Vagina (tissue), 2 donors: ENCODE results near the gene RPS6KA2. TPM values are rescaled to one million over a fixed set of nuclear protein-coding genes. Genes with fewer than 3 reads are reported as not detected.

Source experiments
- DNase-seq, 2 donors: peaks; one replicate each; pipeline ENCODE4 v3.0.0-alpha.2; 2017; ENCODE audit errors: extremely low spot score in 2 of 2
- H3K27ac ChIP-seq: fragments of 200-600 bp; sonication (generic); one replicate; pipeline ENCODE4 v1.5.1; 2019
- H3K27me3 ChIP-seq: fragments of 200-600 bp; sonication (generic); one replicate; pipeline ENCODE4 v1.5.1; 2019
- H3K36me3 ChIP-seq, 2 donors: fragments of 200-600 bp; sonication (generic); one replicate each; pipeline ENCODE4 v1.5.1; 2017 to 2019
- H3K4me1 ChIP-seq: fragments of 200-600 bp; sonication (generic); one replicate; pipeline ENCODE4 v1.5.1; 2019
- H3K4me3 ChIP-seq, 2 donors: fragments of 200-600 bp; sonication (generic); 1 replicate in 1 of 2; 2 replicates in 1 of 2; pipeline ENCODE4 v1.5.1; 2016 to 2019
- H3K9me3 ChIP-seq: fragments of 200-600 bp; sonication (generic); one replicate; pipeline ENCODE4 v1.5.1; 2019
- POLR2A ChIP-seq, 2 donors: fragments of 450-650 bp; IDR thresholded peaks; one replicate each; pipeline ENCODE4 v1.6.1; 2017; ENCODE audit warnings: antibody characterized with exemption in 2 of 2, mild to moderate bottlenecking in 2 of 2, moderate library complexity in 2 of 2
- POLR2AphosphoS5 ChIP-seq, 2 donors: sonication (generic); formaldehyde crosslinking; IDR thresholded peaks; one replicate each; pipeline ENCODE4 v1.9.0; 2017; ENCODE audit warnings: antibody characterized with exemption in 2 of 2, mild to moderate bottlenecking in 2 of 2, low read depth in 1 of 2; ENCODE audit not compliant: insufficient read depth in 1 of 2
- intact Hi-C: fragments of 100-400 bp; cut with DNase I; formaldehyde crosslinking; loops from one replicate; pipeline ENCODE4 v1.15.1; 2023
- total RNA-seq: library from RNA; depleted of rRNA; stranded (reverse); fragments of >200 nt; gene quantifications from one replicate; pipeline ENCODE4 v1.2.3, GENCODE V29; 2016
- TF ChIP-seq, protein P1 (sequence below), 3 experiments: fragments of 450-650 bp in 2 of 3; fragments of 200-600 bp in 1 of 3; sonication (generic) in 1 of 3; IDR thresholded peaks; one replicate each; pipeline ENCODE4 v1.5.1; 2017 to 2019; ENCODE audit warnings: antibody characterized with exemption in 3 of 3, mild to moderate bottlenecking in 2 of 3, moderate library complexity in 2 of 3

RPS6KA2 gene
- total RNA-seq, 1 donor from 2014 or later, result 65.1 TPM

DNA sequence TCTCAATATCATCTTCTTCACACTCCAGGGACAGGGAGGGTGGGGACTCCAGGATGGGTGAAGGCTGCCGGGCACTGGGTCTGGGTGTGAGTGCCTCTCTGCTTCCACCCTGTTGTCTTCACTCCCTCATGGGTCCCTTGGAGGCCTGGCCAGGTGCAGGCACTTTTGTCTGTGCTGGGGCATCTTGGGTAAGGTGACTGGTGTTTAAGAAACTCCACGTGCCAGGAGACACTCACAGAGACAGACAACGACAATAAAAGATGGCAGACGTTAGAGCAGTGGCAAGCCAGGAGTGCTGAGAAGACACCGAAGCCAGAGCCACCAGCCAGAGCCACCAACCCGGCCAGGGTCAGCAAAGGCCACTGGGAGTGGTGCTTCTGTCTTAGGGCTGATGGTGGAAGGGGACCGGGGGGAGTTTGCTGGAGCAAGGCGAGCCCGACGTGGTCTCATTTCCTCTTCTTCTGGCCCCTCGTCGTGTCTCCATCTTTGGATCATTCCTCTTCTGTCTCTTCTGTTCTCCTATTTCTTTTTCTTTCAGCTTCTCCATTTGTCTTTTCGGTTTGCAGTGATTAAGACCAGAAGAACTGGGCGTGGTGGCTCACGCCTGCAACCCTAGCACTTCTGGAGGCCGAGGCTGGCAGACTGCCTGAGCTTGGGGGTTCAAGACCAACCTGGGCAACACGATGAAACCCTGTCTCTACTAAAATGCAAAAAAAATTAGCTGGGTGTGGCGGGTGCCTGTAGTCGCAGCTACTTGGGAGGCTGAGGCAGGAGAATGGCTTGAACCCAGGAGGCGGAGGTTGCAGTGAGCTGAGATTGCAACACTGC, 131.3 kb downstream of the RPS6KA2 start:
- Histone ChIP-seq H3K4me3 (no peak overlapping the region), H3K4me1 (no peaks in the 10 kb centered on the region), H3K27me3 (no peaks in the 10 kb centered on the region), H3K36me3 (peaks cover 0 to 23% of the 10 kb centered on the region in 2 donors), H3K27ac (no peak overlapping the region), H3K9me3 (no peaks in the 10 kb centered on the region)
- no peak for DNase-seq
- TF ChIP-seq, protein P1, sequence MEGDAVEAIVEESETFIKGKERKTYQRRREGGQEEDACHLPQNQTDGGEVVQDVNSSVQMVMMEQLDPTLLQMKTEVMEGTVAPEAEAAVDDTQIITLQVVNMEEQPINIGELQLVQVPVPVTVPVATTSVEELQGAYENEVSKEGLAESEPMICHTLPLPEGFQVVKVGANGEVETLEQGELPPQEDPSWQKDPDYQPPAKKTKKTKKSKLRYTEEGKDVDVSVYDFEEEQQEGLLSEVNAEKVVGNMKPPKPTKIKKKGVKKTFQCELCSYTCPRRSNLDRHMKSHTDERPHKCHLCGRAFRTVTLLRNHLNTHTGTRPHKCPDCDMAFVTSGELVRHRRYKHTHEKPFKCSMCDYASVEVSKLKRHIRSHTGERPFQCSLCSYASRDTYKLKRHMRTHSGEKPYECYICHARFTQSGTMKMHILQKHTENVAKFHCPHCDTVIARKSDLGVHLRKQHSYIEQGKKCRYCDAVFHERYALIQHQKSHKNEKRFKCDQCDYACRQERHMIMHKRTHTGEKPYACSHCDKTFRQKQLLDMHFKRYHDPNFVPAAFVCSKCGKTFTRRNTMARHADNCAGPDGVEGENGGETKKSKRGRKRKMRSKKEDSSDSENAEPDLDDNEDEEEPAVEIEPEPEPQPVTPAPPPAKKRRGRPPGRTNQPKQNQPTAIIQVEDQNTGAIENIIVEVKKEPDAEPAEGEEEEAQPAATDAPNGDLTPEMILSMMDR (IDR thresholded peaks at IDR 0.05), result no peak
- TF ChIP-seq POLR2A (IDR thresholded peaks at IDR 0.05) (no peak), POLR2AphosphoS5 (IDR thresholded peaks at IDR 0.05; ENCODE audit: insufficient read depth in 1 of 2, low read depth in 1 of 2) (no peak)
- intact Hi-C loops, result no loop called here

GRCh38 chr6:166494757-166495486, 132.1 kb downstream of the RPS6KA2 start:
- Histone ChIP-seq H3K27ac (no peak overlapping the region), H3K4me3 (no peak overlapping the region), H3K36me3 (peaks cover 0 to 24% of the 10 kb centered on the region in 2 donors), H3K27me3 (no peaks in the 10 kb centered on the region), H3K9me3 (no peaks in the 10 kb centered on the region), H3K4me1 (no peaks in the 10 kb centered on the region)
- no peak for DNase-seq
- TF ChIP-seq POLR2AphosphoS5 (IDR thresholded peaks at IDR 0.05; ENCODE audit: insufficient read depth in 1 of 2, low read depth in 1 of 2), result no peak
- intact Hi-C loops, result no loop called here

- intact Hi-C loops, result no loop called here
- H3K36me3 ChIP-seq, result peaks cover 0 to 24% of the 10 kb centered on the region in 2 donors
Measured at GRCh38 chr6:166494101-166494441, 133.0 kb downstream of the RPS6KA2 start.

GRCh38 chr6:166493427-166494100, 133.5 kb downstream of the RPS6KA2 start:
- no peak for DNase-seq
- intact Hi-C loops, result no loop called here
- TF ChIP-seq POLR2AphosphoS5 (IDR thresholded peaks at IDR 0.05; ENCODE audit: insufficient read depth in 1 of 2, low read depth in 1 of 2), result no peak
- TF ChIP-seq POLR2A (IDR thresholded peaks at IDR 0.05), result no peak
- TF ChIP-seq, protein P1 (IDR thresholded peaks at IDR 0.05), result no peak

More at GRCh38 chr6:166494101-166494441, 133.0 kb downstream of the RPS6KA2 start:
- Histone ChIP-seq H3K4me3 (no peak overlapping the region), H3K27me3 (no peaks in the 10 kb centered on the region), H3K27ac (no peak overlapping the region), H3K4me1 (no peaks in the 10 kb centered on the region), H3K9me3 (no peaks in the 10 kb centered on the region)
- TF ChIP-seq, protein P1 (IDR thresholded peaks at IDR 0.05), result no peak
- TF ChIP-seq POLR2AphosphoS5 (IDR thresholded peaks at IDR 0.05; ENCODE audit: insufficient read depth in 1 of 2, low read depth in 1 of 2) (no peak), POLR2A (IDR thresholded peaks at IDR 0.05) (no peak)
- DNase-seq, result no peak

DNA sequence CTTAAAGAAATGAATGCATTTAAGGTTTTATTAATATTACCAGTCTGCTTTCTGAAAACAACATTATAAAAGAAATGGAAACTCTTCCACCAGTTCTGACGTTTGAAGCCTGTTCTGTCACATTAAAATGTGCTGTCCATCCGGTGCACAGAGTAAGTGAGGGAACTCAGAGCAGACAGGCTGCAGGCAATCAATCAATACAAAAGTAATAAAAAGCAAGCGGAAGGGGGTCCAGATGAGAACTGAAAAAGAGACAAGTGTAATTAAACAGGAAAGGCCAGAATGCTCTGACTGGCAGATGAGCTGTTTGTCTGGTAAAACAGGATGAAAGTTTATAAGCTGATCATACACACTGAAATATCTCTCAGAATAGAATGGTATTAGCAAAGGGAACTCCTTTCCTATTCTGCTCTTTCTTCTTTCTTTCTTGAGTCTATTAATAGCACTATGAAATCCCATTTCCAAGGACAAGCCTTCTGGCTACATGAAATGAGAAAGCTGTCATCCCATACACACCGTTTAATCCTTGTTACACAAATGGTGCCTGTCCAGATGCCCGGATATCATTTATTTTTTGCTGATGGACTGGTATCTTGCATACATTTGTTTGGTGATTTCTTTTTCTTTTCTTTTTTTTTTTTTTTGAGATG, 134.8 kb downstream of the RPS6KA2 start:
- no peak overlapping the region for H3K27ac ChIP-seq
- no peak for DNase-seq
- peaks cover 9% of the 10 kb centered on the region for H3K4me1 ChIP-seq
- H3K36me3 ChIP-seq, result peaks cover 0 to 24% of the 10 kb centered on the region in 2 donors
- H3K9me3 ChIP-seq, result no peaks in the 10 kb centered on the region
- no peaks in the 10 kb centered on the region for H3K27me3 ChIP-seq
- intact Hi-C loops, result no loop called here
- no peak overlapping the region for H3K4me3 ChIP-seq
- no peak for TF ChIP-seq POLR2AphosphoS5 (IDR thresholded peaks at IDR 0.05; ENCODE audit: insufficient read depth in 1 of 2, low read depth in 1 of 2)
- TF ChIP-seq, protein P1 (IDR thresholded peaks at IDR 0.05), result no peak
- no peak for TF ChIP-seq POLR2A (IDR thresholded peaks at IDR 0.05)

More at GRCh38 chr6:166493427-166494100, 133.5 kb downstream of the RPS6KA2 start:
- H3K27ac ChIP-seq, result no peak overlapping the region
- H3K36me3 ChIP-seq, result peaks cover 0 to 24% of the 10 kb centered on the region in 2 donors
- H3K4me3 ChIP-seq, result no peak overlapping the region
- no peaks in the 10 kb centered on the region for H3K27me3 ChIP-seq
- H3K4me1 ChIP-seq, result peaks cover 2% of the 10 kb centered on the region
- H3K9me3 ChIP-seq, result no peaks in the 10 kb centered on the region
